Measurements from ENCODE around the gene PARVA.

PARVA gene

GRCh38 chr11:12531020-12531419 lies 153.6 kb downstream of the PARVA start:
- no peak for DNase-seq (ENCODE audit: low read depth)

- DNase-seq (ENCODE audit: low read depth), result no peak
Measured at GRCh38 chr11:12531681-12532080, 154.3 kb downstream of the PARVA start.

- DNase-seq (ENCODE audit: low read depth), result no peak
Measured at GRCh38 chr11:12532580-12532979, 155.2 kb downstream of the PARVA start.

GRCh38 chr11:12534549-12534948 lies 157.2 kb downstream of the PARVA start:
- no peak for DNase-seq (ENCODE audit: low read depth)

- no peak for DNase-seq (ENCODE audit: low read depth)
Measured at GRCh38 chr11:12535321-12535720, 157.9 kb downstream of the PARVA start.

- DNase-seq (ENCODE audit: low read depth), result no peak
Measured at GRCh38 chr11:12536566-12536965, 159.2 kb downstream of the PARVA start.

GRCh38 chr11:12537778-12538401 lies 160.5 kb downstream of the PARVA start:
- no peak for DNase-seq (ENCODE audit: low read depth)

- no peak for DNase-seq (ENCODE audit: low read depth)
Measured at GRCh38 chr11:12538889-12539421, 161.6 kb downstream of the PARVA start.

GRCh38 chr11:12539572-12539971 lies 162.2 kb downstream of the PARVA start:
- no peak for DNase-seq (ENCODE audit: low read depth)

GRCh38 chr11:12540075-12540680 lies 162.8 kb downstream of the PARVA start:
- DNase-seq (ENCODE audit: low read depth), result no peak

- DNase-seq (ENCODE audit: low read depth), result no peak
Measured at GRCh38 chr11:12540913-12541582, 163.7 kb downstream of the PARVA start.

- no peak for DNase-seq (ENCODE audit: low read depth)
Measured at GRCh38 chr11:12541583-12542151, 164.3 kb downstream of the PARVA start.

GRCh38 chr11:12542186-12542935 lies 165.0 kb downstream of the PARVA start:
- no peak for DNase-seq (ENCODE audit: low read depth)

GRCh38 chr11:12543596-12544415 lies 166.4 kb downstream of the PARVA start:
- no peak for DNase-seq (ENCODE audit: low read depth)

- no peak for DNase-seq (ENCODE audit: low read depth)
Measured at GRCh38 chr11:12544986-12545775, 167.8 kb downstream of the PARVA start.

- no peak for DNase-seq (ENCODE audit: low read depth)
Measured at GRCh38 chr11:12546122-12546521, 168.8 kb downstream of the PARVA start.

- DNase-seq (ENCODE audit: low read depth), result no peak
Measured at GRCh38 chr11:12546660-12547059, 169.3 kb downstream of the PARVA start.

- DNase-seq (ENCODE audit: low read depth), result no peak
Measured at GRCh38 chr11:12547953-12548650, 170.7 kb downstream of the PARVA start.

- DNase-seq (ENCODE audit: low read depth), result no peak
Measured at GRCh38 chr11:12552692-12553091, 175.3 kb downstream of the PARVA start.

GRCh38 chr11:12554122-12554521 lies 176.8 kb downstream of the PARVA start:
- DNase-seq (ENCODE audit: low read depth), result no peak
